GM12892 (cell line): ENCODE measurements around the gene CCDC188.

Experiments used
- POLR2AphosphoS5 ChIP-seq: IDR thresholded peaks from 2 replicates; pipeline ENCODE4 v1.6.1; 2011; ENCODE audit warnings: low read depth, low read length, control low read depth
- TAF1 ChIP-seq: IDR thresholded peaks from 2 replicates; pipeline ENCODE4 v1.6.1; 2011; ENCODE audit warnings: low read depth, mild to moderate bottlenecking, control low read depth, low read length, borderline replicate concordance

- TF ChIP-seq TAF1 (no peak), POLR2AphosphoS5 (peak; percentile 88)
These were observed 39.7 kb downstream of the CCDC188 start for GRCh38 chr22:20111045-20111688.
